ENCODE data around the gene EEF1B2. TPM values are rescaled to one million over a fixed set of nuclear protein-coding genes. Genes with fewer than 3 reads are reported as not detected.
"Not testable (repeated sequence)": the region's sequence is repeated elsewhere in the genome, so short reads cannot be mapped to it uniquely, and the experiment has no call there.

EEF1B2 gene
- total RNA-seq, 1 experiment from 2014 or later, result 939 TPM

- no peaks in the 10 kb centered on the region for H3K9me3 Mint-ChIP-seq (ENCODE audit: unreplicated experiment)
- no peaks in the 10 kb centered on the region for H3K9me3 ChIP-seq
- no peak overlapping the region for H3K4me3 ChIP-seq (ENCODE audit: low read depth, low read length)
- intact Hi-C loops (cut with micrococcal nuclease; ENCODE audit: unreplicated experiment), result no loop called here
- DNase-seq, result no peak
- peaks cover 28% of the 10 kb centered on the region for H3K36me3 Mint-ChIP-seq (ENCODE audit: insufficient read depth, unreplicated experiment)
- H3K36me3 ChIP-seq (ENCODE audit: control insufficient read depth, insufficient read depth, low read length), result no peaks in the 10 kb centered on the region
- ChIA-PET POLR2A (no interaction called here), CTCF (no interaction called here)
- no peak overlapping the region for H3K27ac Mint-ChIP-seq (ENCODE audit: unreplicated experiment)
- TF ChIP-seq CTCF (IDR thresholded peaks at IDR 0.05; ENCODE audit: insufficient read depth in 1 of 2, low read depth in 1 of 2, low read length in 1 of 2, severe bottlenecking in 1 of 2, unreplicated experiment in 1 of 2), result no peak
- no peaks in the 10 kb centered on the region for H3K27me3 Mint-ChIP-seq (ENCODE audit: insufficient read depth, unreplicated experiment)
- peaks cover 9% of the 10 kb centered on the region for H3K4me1 ChIP-seq
- no peak overlapping the region for H3K4me3 Mint-ChIP-seq (ENCODE audit: unreplicated experiment)
- no peaks in the 10 kb centered on the region for H3K27me3 ChIP-seq (replicated peaks; ENCODE audit: control insufficient read depth, insufficient read depth, low read length)
- H3K4me1 Mint-ChIP-seq (ENCODE audit: low read depth, unreplicated experiment), result peaks cover 10% of the 10 kb centered on the region
- no TSS peak for BruUV-seq (replicated peaks)
Observed at GRCh38 chr2:206115026-206115578, 44.6 kb upstream of the EEF1B2 start.

GRCh38 chr2:206116278-206116677 is 43.4 kb upstream of the EEF1B2 start:
- Histone ChIP-seq H3K27me3 (replicated peaks; ENCODE audit: control insufficient read depth, insufficient read depth, low read length) (no peaks in the 10 kb centered on the region), H3K4me1 (peaks cover 9% of the 10 kb centered on the region), H3K9me3 (no peaks in the 10 kb centered on the region), H3K36me3 (ENCODE audit: control insufficient read depth, insufficient read depth, low read length) (no peaks in the 10 kb centered on the region), H3K4me3 (ENCODE audit: low read depth, low read length) (no peak overlapping the region)
- intact Hi-C loops (cut with micrococcal nuclease; ENCODE audit: unreplicated experiment), result no loop called here
- H3K27ac Mint-ChIP-seq (ENCODE audit: unreplicated experiment), result no peak overlapping the region
- CTCF ChIA-PET, result interaction anchor here (0.6 kb wide), 1 partner anchor 1939 kb away, joined by 3 read pairs; no protein-coding TSS in a partner anchor
- no peak for TF ChIP-seq CTCF (IDR thresholded peaks at IDR 0.05; ENCODE audit: insufficient read depth in 1 of 2, low read depth in 1 of 2, low read length in 1 of 2, severe bottlenecking in 1 of 2, unreplicated experiment in 1 of 2)
- H3K9me3 Mint-ChIP-seq (ENCODE audit: unreplicated experiment), result no peaks in the 10 kb centered on the region
- H3K4me1 Mint-ChIP-seq (ENCODE audit: low read depth, unreplicated experiment), result peaks cover 10% of the 10 kb centered on the region
- BruUV-seq (replicated peaks), result no TSS peak
- POLR2A ChIA-PET, result no interaction called here
- H3K36me3 Mint-ChIP-seq (ENCODE audit: insufficient read depth, unreplicated experiment), result peaks cover 39% of the 10 kb centered on the region
- H3K4me3 Mint-ChIP-seq (ENCODE audit: unreplicated experiment), result no peak overlapping the region
- DNase-seq, result no peak
- H3K27me3 Mint-ChIP-seq (ENCODE audit: insufficient read depth, unreplicated experiment), result no peaks in the 10 kb centered on the region

- H3K27me3 ChIP-seq (replicated peaks; ENCODE audit: control insufficient read depth, insufficient read depth, low read length); POLR2A ChIA-PET; H3K27me3 Mint-ChIP-seq (ENCODE audit: insufficient read depth, unreplicated experiment); H3K9me3 Mint-ChIP-seq (ENCODE audit: unreplicated experiment); H3K27ac Mint-ChIP-seq (ENCODE audit: unreplicated experiment); H3K4me3 Mint-ChIP-seq (ENCODE audit: unreplicated experiment); H3K4me3 ChIP-seq (ENCODE audit: low read depth, low read length); CTCF ChIA-PET; H3K4me1 Mint-ChIP-seq (ENCODE audit: low read depth, unreplicated experiment); H3K9me3 ChIP-seq; DNase-seq; BruUV-seq (replicated peaks); H3K36me3 ChIP-seq (ENCODE audit: control insufficient read depth, insufficient read depth, low read length); intact Hi-C loops (cut with micrococcal nuclease; ENCODE audit: unreplicated experiment); H3K4me1 ChIP-seq: not testable (repeated sequence)
- peaks cover 70% of the 10 kb centered on the region for H3K36me3 Mint-ChIP-seq (ENCODE audit: insufficient read depth, unreplicated experiment)
Observed at GRCh38 chr2:206122569-206122968, 37.1 kb upstream of the EEF1B2 start.

GRCh38 chr2:206125901-206126300 is 33.8 kb upstream of the EEF1B2 start:
- Mint-ChIP-seq H3K36me3 (ENCODE audit: insufficient read depth, unreplicated experiment) (peaks cover 83% of the 10 kb centered on the region), H3K27me3 (ENCODE audit: insufficient read depth, unreplicated experiment) (no peaks in the 10 kb centered on the region), H3K27ac (ENCODE audit: unreplicated experiment) (no peak overlapping the region), H3K4me1 (ENCODE audit: low read depth, unreplicated experiment) (no peaks in the 10 kb centered on the region), H3K4me3 (ENCODE audit: unreplicated experiment) (no peak overlapping the region), H3K9me3 (ENCODE audit: unreplicated experiment) (no peaks in the 10 kb centered on the region)
- BruUV-seq (replicated peaks), result no TSS peak
- ChIA-PET POLR2A (no interaction called here), CTCF (no interaction called here)
- no peaks in the 10 kb centered on the region for H3K27me3 ChIP-seq (replicated peaks; ENCODE audit: control insufficient read depth, insufficient read depth, low read length)
- no peaks in the 10 kb centered on the region for H3K9me3 ChIP-seq
- intact Hi-C loops (cut with micrococcal nuclease; ENCODE audit: unreplicated experiment), result loop anchor here (2.0 kb wide), 1 partner anchor 121 kb away; no protein-coding TSS in a partner anchor
- H3K4me3 ChIP-seq (ENCODE audit: low read depth, low read length), result no peak overlapping the region
- no peaks in the 10 kb centered on the region for H3K4me1 ChIP-seq
- no peak for DNase-seq
- no peak for TF ChIP-seq CTCF (IDR thresholded peaks at IDR 0.05; ENCODE audit: insufficient read depth in 1 of 2, low read depth in 1 of 2, low read length in 1 of 2, severe bottlenecking in 1 of 2, unreplicated experiment in 1 of 2)
- 0 out of 2 replicates have a peak, but pooled peaks cover 1% of the 10 kb centered on the region for H3K36me3 ChIP-seq (ENCODE audit: control insufficient read depth, insufficient read depth, low read length)

Data from Caco-2 (cell line).